ENCODE results near the gene CDADC1. TPM values are rescaled to one million over a fixed set of nuclear protein-coding genes. Genes with fewer than 3 reads are reported as not detected.

The CDADC1 gene
- total RNA-seq, 2 donors from 2014 or later: 8.9 to 10.1 TPM

DNA sequence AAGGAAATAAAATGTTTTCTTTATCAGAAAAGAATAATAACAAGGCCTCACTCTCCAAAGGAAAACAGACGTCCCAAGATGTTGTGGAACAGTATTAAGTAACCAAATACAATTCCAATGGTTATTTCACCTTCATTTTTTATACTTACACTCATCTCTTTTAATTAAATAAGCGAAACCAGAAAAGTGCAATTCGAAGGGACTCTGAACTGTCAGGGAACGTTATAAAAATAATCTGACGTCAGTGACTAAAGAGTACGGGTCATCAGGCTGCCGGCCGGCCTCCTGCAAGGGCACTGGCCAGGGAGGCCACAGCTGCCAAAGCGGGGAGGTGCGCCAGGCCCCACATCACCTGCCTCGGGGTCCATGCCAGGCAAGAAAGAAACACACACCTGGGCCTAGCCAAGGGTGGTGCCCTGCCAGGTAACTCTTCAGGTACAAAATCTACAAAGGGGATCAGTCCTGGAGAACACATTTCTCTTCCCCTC, 61.2 kb downstream of the CDADC1 start:
- DNase-seq: no peak
- TF ChIP-seq CTCF (IDR thresholded peaks at IDR 0.05): no peak
- no peaks in the 10 kb centered on the region for H3K27me3 ChIP-seq
- no peak overlapping the region for H3K4me3 ChIP-seq
- no peaks in the 10 kb centered on the region for H3K9me3 ChIP-seq
- H3K36me3 ChIP-seq: no peaks in the 10 kb centered on the region
- H3K4me1 ChIP-seq: peaks cover under 1% of the 10 kb centered on the region
- no peak overlapping the region for H3K9ac ChIP-seq (ENCODE audit: low read depth in 2 of 2, low read length in 2 of 2)
- H3K27ac ChIP-seq: no peak overlapping the region
- intact Hi-C loops (cut with DNase I): no loop called here

DNA sequence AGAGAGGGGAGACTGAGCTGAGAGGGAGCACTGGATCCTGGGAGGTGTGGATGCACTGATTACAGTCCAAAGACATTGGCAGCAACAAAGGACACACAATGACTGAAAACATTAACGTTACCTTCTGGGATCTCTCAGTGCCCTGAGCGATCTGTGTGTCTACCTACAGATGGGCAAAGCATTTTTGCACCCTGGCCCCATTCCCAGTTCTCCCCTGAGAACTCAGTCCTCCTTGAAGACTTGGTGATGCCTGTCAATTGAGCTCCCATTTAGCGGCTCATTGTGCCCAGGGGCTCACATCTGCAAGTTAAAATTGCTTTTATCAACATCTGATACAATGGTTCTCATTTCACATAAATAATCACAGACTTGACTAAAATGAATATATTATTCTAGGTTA, 62.5 kb downstream of the CDADC1 start:
- no peaks in the 10 kb centered on the region for H3K9me3 ChIP-seq
- H3K36me3 ChIP-seq: no peaks in the 10 kb centered on the region
- H3K27me3 ChIP-seq: no peaks in the 10 kb centered on the region
- peaks cover 4% of the 10 kb centered on the region for H3K4me1 ChIP-seq
- intact Hi-C loops (cut with DNase I): no loop called here
- DNase-seq: no peak
- no peak overlapping the region for H3K9ac ChIP-seq (ENCODE audit: low read depth in 2 of 2, low read length in 2 of 2)
- no peak overlapping the region for H3K27ac ChIP-seq
- TF ChIP-seq CTCF (IDR thresholded peaks at IDR 0.05): no peak
- H3K4me3 ChIP-seq: no peak overlapping the region

GRCh38 chr13:49311816-49312215, 64.1 kb downstream of the CDADC1 start:
- no peak overlapping the region for H3K27ac ChIP-seq
- H3K9ac ChIP-seq (ENCODE audit: low read depth in 2 of 2, low read length in 2 of 2): no peak overlapping the region
- H3K36me3 ChIP-seq: no peaks in the 10 kb centered on the region
- TF ChIP-seq CTCF (IDR thresholded peaks at IDR 0.05): no peak
- intact Hi-C loops (cut with DNase I): no loop called here
- peaks cover 4% of the 10 kb centered on the region for H3K4me1 ChIP-seq
- H3K27me3 ChIP-seq: no peaks in the 10 kb centered on the region
- H3K9me3 ChIP-seq: no peaks in the 10 kb centered on the region
- no peak overlapping the region for H3K4me3 ChIP-seq
- DNase-seq: no peak

GRCh38 chr13:49314344-49314882, 66.7 kb downstream of the CDADC1 start:
- Histone ChIP-seq H3K27ac (peak overlapping the region; percentile 67), H3K9ac (ENCODE audit: low read depth in 2 of 2, low read length in 2 of 2) (no peak overlapping the region), H3K4me3 (no peak overlapping the region), H3K4me1 (peaks cover 4% of the 10 kb centered on the region), H3K36me3 (no peaks in the 10 kb centered on the region), H3K27me3 (no peaks in the 10 kb centered on the region), H3K9me3 (no peaks in the 10 kb centered on the region)
- no peak for TF ChIP-seq CTCF (IDR thresholded peaks at IDR 0.05)
- no peak for DNase-seq
- intact Hi-C loops (cut with DNase I): no loop called here

DNA sequence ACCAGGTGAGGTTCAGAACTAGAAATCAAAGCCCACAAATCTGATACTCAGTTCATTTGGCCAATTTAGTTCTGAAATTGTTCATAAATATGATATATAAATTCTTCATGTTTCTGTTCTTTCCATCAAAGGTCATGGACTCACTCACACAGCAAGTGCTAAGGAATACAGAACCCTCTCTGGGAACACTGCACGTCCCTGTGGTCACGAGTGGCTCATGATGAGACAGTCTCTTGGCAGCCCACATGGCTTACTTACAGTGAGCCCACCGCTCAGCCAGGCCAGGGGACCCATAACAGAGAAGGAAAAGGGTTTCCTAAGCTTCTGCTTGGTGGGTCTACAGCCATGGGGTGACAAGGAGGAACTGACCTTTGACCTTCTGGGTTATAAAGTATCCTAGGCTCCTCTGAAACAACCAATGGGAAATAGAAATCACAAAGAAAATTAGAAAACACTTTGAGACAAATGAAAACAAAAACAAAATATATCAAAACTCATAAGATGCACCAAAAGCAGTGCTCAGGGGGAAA, 67.4 kb downstream of the CDADC1 start:
- intact Hi-C loops (cut with DNase I): no loop called here
- Histone ChIP-seq H3K27ac (no peak overlapping the region), H3K4me1 (peaks cover 4% of the 10 kb centered on the region), H3K9me3 (no peaks in the 10 kb centered on the region), H3K9ac (ENCODE audit: low read depth in 2 of 2, low read length in 2 of 2) (no peak overlapping the region), H3K4me3 (no peak overlapping the region), H3K36me3 (no peaks in the 10 kb centered on the region), H3K27me3 (no peaks in the 10 kb centered on the region)
- no peak for DNase-seq
- no peak for TF ChIP-seq CTCF (IDR thresholded peaks at IDR 0.05)
